GM23338 (cell line): ENCODE data around the gene SPECC1L. TPM values are rescaled to one million over a fixed set of nuclear protein-coding genes. Genes with fewer than 3 reads are reported as not detected.

Experiments used
- ATAC-seq: fragments of 200-7000 bp; cut with Tn5 transposase; 3 replicates; pipeline ENCODE4 v1.9.1; 2020
- DNase-seq: peaks from one replicate; pipeline ENCODE4 v3.0.0-alpha.2; 2015; ENCODE audit warnings: low spot score
- H2AFZ ChIP-seq: fragments of 200-600 bp; sonication (generic); 2 replicates; pipeline ENCODE4 v1.8.0; 2016; ENCODE audit warnings: antibody characterized with exemption, mild to moderate bottlenecking, moderate library complexity
- H3F3A ChIP-seq: fragments of 200-600 bp; sonication (generic); replicated peaks from 2 replicates; pipeline ENCODE4 v1.8.0; 2017; ENCODE audit warnings: antibody characterized with exemption, mixed run types, low read depth
- H3K27ac ChIP-seq: fragments of 200-600 bp; sonication (generic); 2 replicates; pipeline ENCODE4 v1.6.1; 2016; ENCODE audit warnings: low read depth
- H3K27me3 ChIP-seq: fragments of 200-600 bp; sonication (generic); 2 replicates; pipeline ENCODE4 v1.8.0; 2016; ENCODE audit warnings: mild to moderate bottlenecking, mixed run types, moderate library complexity; ENCODE audit not compliant: insufficient read depth
- H3K36me3 ChIP-seq: fragments of 200-600 bp; sonication (generic); 2 replicates; pipeline ENCODE4 v1.8.0; 2016; ENCODE audit warnings: mild to moderate bottlenecking; ENCODE audit not compliant: insufficient read depth
- H3K4me1 ChIP-seq: fragments of 200-600 bp; sonication (generic); 2 replicates; pipeline ENCODE4 v1.8.0; 2016; ENCODE audit warnings: mild to moderate bottlenecking, moderate library complexity; ENCODE audit not compliant: insufficient read depth
- H3K4me2 ChIP-seq: fragments of 200-600 bp; sonication (generic); 2 replicates; pipeline ENCODE4 v1.7.1; 2017; ENCODE audit warnings: mixed run types
- H3K4me3 ChIP-seq: fragments of 200-600 bp; sonication (generic); 2 replicates; pipeline ENCODE4 v1.6.1; 2016; ENCODE audit warnings: mixed run types
- H3K79me2 ChIP-seq: fragments of 200-600 bp; sonication (generic); replicated peaks from 2 replicates; pipeline ENCODE4 v1.8.0; 2017; ENCODE audit warnings: mild to moderate bottlenecking; ENCODE audit not compliant: insufficient read depth
- H3K9me2 ChIP-seq: fragments of 200-600 bp; sonication (generic); 2 replicates; pipeline ENCODE4 v1.8.0; 2017; ENCODE audit not compliant: insufficient read depth
- H4K20me1 ChIP-seq: fragments of 200-600 bp; sonication (generic); replicated peaks from 2 replicates; pipeline ENCODE4 v1.8.0; 2017; ENCODE audit warnings: mild to moderate bottlenecking; ENCODE audit not compliant: insufficient read depth
- H3K27ac Mint-ChIP-seq: 2 replicates; pipeline ENCODE4 v1.8.0; 2020; ENCODE audit warnings: inconsistent platforms, mild to moderate bottlenecking, moderate library complexity, mixed read lengths
- H3K27me3 Mint-ChIP-seq: 3 replicates; pipeline ENCODE4 v1.8.0; 2022; ENCODE audit warnings: low read depth, mild to moderate bottlenecking, moderate library complexity, mixed read lengths, inconsistent platforms; ENCODE audit not compliant: insufficient read depth, poor library complexity
- H3K36me3 Mint-ChIP-seq: 3 replicates; pipeline ENCODE4 v1.8.0; 2021; ENCODE audit warnings: low read depth, mild to moderate bottlenecking, inconsistent platforms, moderate library complexity, mixed read lengths
- H3K4me1 Mint-ChIP-seq: 3 replicates; pipeline ENCODE4 v1.8.0; 2020; ENCODE audit warnings: mild to moderate bottlenecking, inconsistent platforms, mixed read lengths
- H3K4me3 Mint-ChIP-seq: 3 replicates; pipeline ENCODE4 v1.8.0; 2021; ENCODE audit warnings: moderate library complexity, mild to moderate bottlenecking, inconsistent platforms, mixed read lengths
- H3K9me3 Mint-ChIP-seq: 3 replicates; pipeline ENCODE4 v1.8.0; 2020; ENCODE audit warnings: moderate library complexity, mild to moderate bottlenecking, inconsistent platforms, mixed read lengths
- CREB1 ChIP-seq: fragments of 250-450 bp; sonication (Bioruptor Pico); IDR thresholded peaks from 2 replicates; pipeline ENCODE4 v1.5.0; 2020; ENCODE audit warnings: low read depth, mild to moderate bottlenecking, moderate library complexity
- CTCF ChIP-seq, 2 experiments: fragments of 200-600 bp in 1 of 2; sonication (generic) in 1 of 2; conservative IDR thresholded peaks; 2 replicates each; pipeline versions ENCODE4 v1.5.1 to v1.6.1; 2016 to 2017; ENCODE audit warnings: antibody characterized with exemption in 2 of 2, low read depth in 2 of 2, mild to moderate bottlenecking in 2 of 2, moderate library complexity in 1 of 2
- ETS1 ChIP-seq: IDR thresholded peaks from 2 replicates; pipeline ENCODE4 v1.6.1; 2016; ENCODE audit warnings: antibody characterized with exemption
- EZH2 ChIP-seq: fragments of 200-600 bp; sonication (generic); IDR thresholded peaks from one replicate; pipeline ENCODE4 v1.8.0; 2017; ENCODE audit warnings: antibody characterized with exemption, mild to moderate bottlenecking, low read depth; ENCODE audit not compliant: unreplicated experiment
- EZH2phosphoT487 ChIP-seq: fragments of 200-600 bp; sonication (generic); IDR thresholded peaks from one replicate; pipeline ENCODE4 v1.8.1; 2018; ENCODE audit warnings: antibody characterized with exemption; ENCODE audit not compliant: unreplicated experiment
- JUNB ChIP-seq: IDR thresholded peaks from one replicate; pipeline ENCODE4 v1.6.1; 2016; ENCODE audit warnings: antibody characterized with exemption; ENCODE audit not compliant: unreplicated experiment
- NANOG ChIP-seq: IDR thresholded peaks from 2 replicates; pipeline ENCODE4 v1.6.1; 2016; ENCODE audit warnings: antibody characterized with exemption, borderline replicate concordance
- POLR2AphosphoS5 ChIP-seq: IDR thresholded peaks from 2 replicates; pipeline ENCODE4 v1.6.1; 2016; ENCODE audit warnings: antibody characterized with exemption, low read depth
- REST ChIP-seq: IDR thresholded peaks from one replicate; pipeline ENCODE4 v1.6.1; 2018; ENCODE audit warnings: antibody characterized with exemption; ENCODE audit not compliant: unreplicated experiment
- STAT1 ChIP-seq: IDR thresholded peaks from one replicate; pipeline ENCODE4 v1.6.1; 2016; ENCODE audit warnings: antibody characterized with exemption; ENCODE audit not compliant: unreplicated experiment
- ZNF114 ChIP-seq: fragments of 250-450 bp; sonication (Bioruptor Pico); IDR thresholded peaks from 2 replicates; pipeline ENCODE4 v1.5.0; 2020; ENCODE audit warnings: mild to moderate bottlenecking, moderate library complexity
- ZNF331 ChIP-seq: fragments of 250-450 bp; sonication (Bioruptor Pico); IDR thresholded peaks from 2 replicates; pipeline ENCODE4 v1.5.0; 2020; ENCODE audit warnings: low read depth, mild to moderate bottlenecking, moderate library complexity
- ZNF462 ChIP-seq: fragments of 250-450 bp; sonication (Bioruptor Pico); IDR thresholded peaks from 2 replicates; pipeline ENCODE4 v1.5.0; 2020; ENCODE audit warnings: mild to moderate bottlenecking, moderate library complexity
- polyA plus RNA-seq: library from polyadenylated mRNA; unstranded; fragments of >200 nt; fragmentation: Nextera tagmentation; extraction: Ambion mirVana; gene quantifications from 2 replicates; pipeline ENCODE4 v1.2.1, GENCODE V29; 2016
- total RNA-seq: library from RNA; depleted of rRNA; stranded (reverse); fragments of >200 nt; shearing (Covaris generic); gene quantifications from 2 replicates; pipeline ENCODE4 v1.2.3, GENCODE V29; 2014

Gene SPECC1L
- total and polyA plus RNA-seq, 2 experiments from 2014 or later = 24.3 to 44.7 TPM

- no peaks in the 10 kb centered on the region for H3K9me2 ChIP-seq
Observed at GRCh38 chr22:24389680-24390079, 119.0 kb downstream of the SPECC1L start.

More at GRCh38 chr22:24389680-24390079, 119.0 kb downstream of the SPECC1L start:
- H3K79me2 ChIP-seq = no peaks in the 10 kb centered on the region
- H3K36me3 ChIP-seq = no peaks in the 10 kb centered on the region
- TF ChIP-seq JUNB = no peak
- no peak for TF ChIP-seq EZH2
- no peak for TF ChIP-seq CREB1 (CRISPR knock-in tag)
- no peak for TF ChIP-seq EZH2phosphoT487
- TF ChIP-seq NANOG = no peak
- TF ChIP-seq STAT1 = no peak
- TF ChIP-seq ZNF462 = no peak
- TF ChIP-seq ZNF114 (CRISPR knock-in tag) = no peak
- no peak for TF ChIP-seq POLR2AphosphoS5
- no peak for TF ChIP-seq ETS1
- TF ChIP-seq CTCF (conservative IDR thresholded peaks at IDR 0.05; ENCODE audit: low read depth in 2 of 2) = no peak
- TF ChIP-seq REST = no peak
- TF ChIP-seq ZNF331 = no peak
- H3K4me1 Mint-ChIP-seq = no peaks in the 10 kb centered on the region
- H4K20me1 ChIP-seq = peaks cover 7% of the 10 kb centered on the region
- no peaks in the 10 kb centered on the region for H3K27me3 ChIP-seq
- no peak overlapping the region for H3K27ac ChIP-seq
- H3K27ac Mint-ChIP-seq = no peak overlapping the region
- no peak overlapping the region for H3K4me2 ChIP-seq
- no peaks in the 10 kb centered on the region for H3K9me3 Mint-ChIP-seq
- no peak overlapping the region for H3K4me3 ChIP-seq
- ATAC-seq (no peak), DNase-seq (no peak)
- peaks cover 7% of the 10 kb centered on the region; the same call in 2 of the 3 replicates for H3K36me3 Mint-ChIP-seq
- no peaks in the 10 kb centered on the region; the same call in 1 of the 2 replicates for H3K4me1 ChIP-seq
- H3F3A ChIP-seq = no peaks in the 10 kb centered on the region
- no peak overlapping the region for H3K4me3 Mint-ChIP-seq
- no peaks in the 10 kb centered on the region for H3K27me3 Mint-ChIP-seq
- H2AFZ ChIP-seq = no peak overlapping the region
